ENCODE data around the gene FRMD4A. TPM values are rescaled to one million over a fixed set of nuclear protein-coding genes. Genes with fewer than 3 reads are reported as not detected.

Gene FRMD4A
- total RNA-seq, 1 experiment from 2014 or later = 19.6 TPM

- Histone ChIP-seq H2BK20ac (ENCODE audit: low read depth, low read length, poor library complexity, severe bottlenecking) (no peak overlapping the region), H3K27ac (ENCODE audit: insufficient read length, low read depth, low read length) (no peak overlapping the region), H3K4ac (ENCODE audit: low read depth, low read length) (no peak overlapping the region), H3K14ac (ENCODE audit: insufficient read depth, low read length) (no peak overlapping the region), H3K18ac (ENCODE audit: insufficient read length, low read depth, low read length) (no peak overlapping the region), H2AK5ac (ENCODE audit: insufficient read length, low read length) (no peak overlapping the region), H3K23ac (ENCODE audit: insufficient read length, low read depth, low read length) (no peak overlapping the region), H3K9me3 (ENCODE audit: control insufficient read depth, low read depth, low read length) (no peaks in the 10 kb centered on the region), H4K8ac (replicated peaks; ENCODE audit: insufficient read length, low read depth, low read length) (no peak overlapping the region), H2BK12ac (ENCODE audit: insufficient read length, low read depth, low read length) (no peak overlapping the region), H3K27me3 (ENCODE audit: insufficient read depth, low read length) (no peaks in the 10 kb centered on the region), H3K79me1 (ENCODE audit: insufficient read depth, low read depth, low read length, poor library complexity, severe bottlenecking) (no peaks in the 10 kb centered on the region), H3K4me2 (ENCODE audit: insufficient read depth, insufficient read length, low read length) (no peak overlapping the region), H3K4me1 (ENCODE audit: insufficient read depth, low read length) (no peaks in the 10 kb centered on the region; the same call in 1 of the 2 replicates), H3K56ac (ENCODE audit: insufficient read length, low read depth, low read length) (no peak overlapping the region), H3T11ph (ENCODE audit: low read length) (no peak overlapping the region), H2BK5ac (ENCODE audit: insufficient read length, low read length) (no peak overlapping the region), H4K5ac (ENCODE audit: insufficient read length, low read depth, low read length) (no peak overlapping the region), H2AFZ (ENCODE audit: low read length) (no peak overlapping the region), H4K91ac (ENCODE audit: insufficient read length, low read depth, low read length) (no peak overlapping the region), H2BK15ac (ENCODE audit: low read depth, low read length) (no peak overlapping the region), H3K9ac (ENCODE audit: extremely low read depth, insufficient read length, low read length) (no peak overlapping the region), H4K20me1 (ENCODE audit: control insufficient read depth, insufficient read depth, insufficient read length) (peaks cover 2% of the 10 kb centered on the region), H3K79me2 (ENCODE audit: insufficient read depth, low read length) (no peaks in the 10 kb centered on the region), H3K23me2 (ENCODE audit: insufficient read length, low read depth, low read length, poor library complexity, severe bottlenecking) (no peaks in the 10 kb centered on the region), H2BK120ac (ENCODE audit: low read depth, low read length, poor library complexity, severe bottlenecking) (no peak overlapping the region)
- WGBS (ENCODE audit: extremely low coverage, insufficient read length, low lambda C conversion rate) = no CpG with 5 or more reads among the region's 7 CpGs
- H3K4me1 Mint-ChIP-seq = peaks cover 34 to 42% of the 10 kb centered on the region in 2 experiments
- H3K4me3 Mint-ChIP-seq = no peak overlapping the region
- H3K36me3 Mint-ChIP-seq (ENCODE audit: insufficient read depth in 1 of 3, low read depth in 3 of 3) = peaks cover 0 to 19% (median 12%) of the 10 kb centered on the region in 3 experiments; a peak in 5 of 7 replicates
- no peak overlapping the region for H3K27ac Mint-ChIP-seq
- no peak for DNase-seq
- H3K9me3 Mint-ChIP-seq = no peaks in the 10 kb centered on the region
- no peak for TF ChIP-seq CTCF (conservative IDR thresholded peaks at IDR 0.05)
- no peaks in the 10 kb centered on the region; the same call in 1 of the 2 replicates for H3K27me3 Mint-ChIP-seq (ENCODE audit: low read depth)
Observed at GRCh38 chr10:13733071-13733470, 597.7 kb downstream of the FRMD4A start.

Measured in H9 (cell line).